Measurements from ENCODE around the gene LOXL4. TPM values are rescaled to one million over a fixed set of nuclear protein-coding genes. Genes with fewer than 3 reads are reported as not detected.

LOXL4 gene
- total and polyA plus RNA-seq, 5 donors from 2014 or later: 0.10 TPM; not detected in 4

- Mint-ChIP-seq H3K27me3 (no peaks in the 10 kb centered on the region), H3K9me3 (peaks cover 0 to 2% (median 0%) of the 10 kb centered on the region in 7 donors), H3K4me1 (peaks cover 0 to 8% (median under 1%) of the 10 kb centered on the region in 4 donors), H3K27ac (no peak overlapping the region), H3K4me3 (no peak overlapping the region), H3K36me3 (peaks cover 27% of the 10 kb centered on the region)
- no peaks in the 10 kb centered on the region for H3K4me1 ChIP-seq (ENCODE audit: control insufficient read depth, insufficient read depth, low read length, poor library complexity, severe bottlenecking)
- H3K27ac ChIP-seq (ENCODE audit: insufficient read depth, low read length, poor library complexity, severe bottlenecking): no peak overlapping the region
- H3K36me3 ChIP-seq (ENCODE audit: control insufficient read depth, insufficient read depth, low read length): peaks cover 6% of the 10 kb centered on the region
- H3K27me3 ChIP-seq (ENCODE audit: control insufficient read depth, insufficient read depth, low read length): no peaks in the 10 kb centered on the region
- H3K9me3 ChIP-seq (ENCODE audit: control insufficient read depth in 2 of 2, low read length in 2 of 2): no peaks in the 10 kb centered on the region
- no peak overlapping the region for H3K4me3 ChIP-seq (ENCODE audit: low read depth, low read length)
- no peak for DNase-seq
- ATAC-seq (ENCODE audit: low read depth in 2 of 2): no peak
Measured at GRCh38 chr10:98255146-98255877, 12.7 kb downstream of the LOXL4 start.

GRCh38 chr10:98254234-98254974, 13.6 kb downstream of the LOXL4 start:
- ATAC-seq (ENCODE audit: low read depth in 2 of 2): no peak
- Mint-ChIP-seq H3K36me3 (peaks cover 36% of the 10 kb centered on the region), H3K27me3 (no peaks in the 10 kb centered on the region), H3K4me1 (peaks cover 0 to 8% (median under 1%) of the 10 kb centered on the region in 4 donors), H3K4me3 (no peak overlapping the region), H3K9me3 (peaks cover 0 to 2% (median 0%) of the 10 kb centered on the region in 7 donors), H3K27ac (peak overlapping the region in 1 of 3 donors; percentile 51)
- no peaks in the 10 kb centered on the region for H3K27me3 ChIP-seq (ENCODE audit: control insufficient read depth, insufficient read depth, low read length)
- H3K4me1 ChIP-seq (ENCODE audit: control insufficient read depth, insufficient read depth, low read length, poor library complexity, severe bottlenecking): no peaks in the 10 kb centered on the region
- no peak overlapping the region for H3K4me3 ChIP-seq (ENCODE audit: low read depth, low read length)
- H3K9me3 ChIP-seq (ENCODE audit: control insufficient read depth in 2 of 2, low read length in 2 of 2): no peaks in the 10 kb centered on the region
- no peak overlapping the region for H3K27ac ChIP-seq (ENCODE audit: insufficient read depth, low read length, poor library complexity, severe bottlenecking)
- no peak for DNase-seq
- H3K36me3 ChIP-seq (ENCODE audit: control insufficient read depth, insufficient read depth, low read length): peaks cover 16% of the 10 kb centered on the region

GRCh38 chr10:98253499-98253898, 14.5 kb downstream of the LOXL4 start:
- no peak for DNase-seq
- H3K27me3 Mint-ChIP-seq: no peaks in the 10 kb centered on the region
- H3K9me3 Mint-ChIP-seq: peaks cover 0 to 2% (median 0%) of the 10 kb centered on the region in 7 donors
- no peak overlapping the region for H3K27ac Mint-ChIP-seq
- Histone ChIP-seq H3K36me3 (ENCODE audit: control insufficient read depth, insufficient read depth, low read length) (peaks cover 24% of the 10 kb centered on the region), H3K4me1 (ENCODE audit: control insufficient read depth, insufficient read depth, low read length, poor library complexity, severe bottlenecking) (no peaks in the 10 kb centered on the region), H3K9me3 (ENCODE audit: control insufficient read depth in 2 of 2, low read length in 2 of 2) (no peaks in the 10 kb centered on the region), H3K27me3 (ENCODE audit: control insufficient read depth, insufficient read depth, low read length) (no peaks in the 10 kb centered on the region), H3K4me3 (ENCODE audit: low read depth, low read length) (no peak overlapping the region), H3K27ac (ENCODE audit: insufficient read depth, low read length, poor library complexity, severe bottlenecking) (no peak overlapping the region)
- peaks cover 40% of the 10 kb centered on the region for H3K36me3 Mint-ChIP-seq
- no peak for ATAC-seq (ENCODE audit: low read depth in 2 of 2)
- H3K4me3 Mint-ChIP-seq: no peak overlapping the region
- peaks cover 0 to 8% (median under 1%) of the 10 kb centered on the region in 4 donors for H3K4me1 Mint-ChIP-seq

- H3K27ac ChIP-seq (ENCODE audit: insufficient read depth, low read length, poor library complexity, severe bottlenecking): no peak overlapping the region
- H3K36me3 ChIP-seq (ENCODE audit: control insufficient read depth, insufficient read depth, low read length): peaks cover 35% of the 10 kb centered on the region
- H3K36me3 Mint-ChIP-seq: peaks cover 47% of the 10 kb centered on the region
- H3K4me1 ChIP-seq (ENCODE audit: control insufficient read depth, insufficient read depth, low read length, poor library complexity, severe bottlenecking): no peaks in the 10 kb centered on the region
- H3K9me3 Mint-ChIP-seq: peaks cover 0 to 2% (median 0%) of the 10 kb centered on the region in 7 donors
- no peak overlapping the region for H3K27ac Mint-ChIP-seq
- H3K27me3 ChIP-seq (ENCODE audit: control insufficient read depth, insufficient read depth, low read length): no peaks in the 10 kb centered on the region
- no peak overlapping the region for H3K4me3 ChIP-seq (ENCODE audit: low read depth, low read length)
- H3K27me3 Mint-ChIP-seq: no peaks in the 10 kb centered on the region
- H3K9me3 ChIP-seq (ENCODE audit: control insufficient read depth in 2 of 2, low read length in 2 of 2): no peaks in the 10 kb centered on the region
- no peak for ATAC-seq (ENCODE audit: low read depth in 2 of 2)
- peaks cover 0 to 8% (median under 1%) of the 10 kb centered on the region in 4 donors for H3K4me1 Mint-ChIP-seq
- no peak overlapping the region for H3K4me3 Mint-ChIP-seq
- no peak for DNase-seq
Measured at GRCh38 chr10:98252464-98252863, 15.5 kb downstream of the LOXL4 start.

GRCh38 chr10:98251399-98251798, 16.6 kb downstream of the LOXL4 start:
- ATAC-seq (ENCODE audit: low read depth in 2 of 2) (no peak), DNase-seq (no peak)
- H3K4me3 Mint-ChIP-seq: no peak overlapping the region
- H3K4me1 ChIP-seq (ENCODE audit: control insufficient read depth, insufficient read depth, low read length, poor library complexity, severe bottlenecking): no peaks in the 10 kb centered on the region
- peaks cover 0 to 8% (median under 1%) of the 10 kb centered on the region in 4 donors for H3K4me1 Mint-ChIP-seq
- no peak overlapping the region for H3K4me3 ChIP-seq (ENCODE audit: low read depth, low read length)
- H3K27ac ChIP-seq (ENCODE audit: insufficient read depth, low read length, poor library complexity, severe bottlenecking): no peak overlapping the region
- H3K27ac Mint-ChIP-seq: peak overlapping the region in 1 of 3 donors; percentile 76
- peaks cover 45% of the 10 kb centered on the region for H3K36me3 ChIP-seq (ENCODE audit: control insufficient read depth, insufficient read depth, low read length)
- no peaks in the 10 kb centered on the region for H3K27me3 Mint-ChIP-seq
- H3K27me3 ChIP-seq (ENCODE audit: control insufficient read depth, insufficient read depth, low read length): no peaks in the 10 kb centered on the region
- peaks cover 48% of the 10 kb centered on the region for H3K36me3 Mint-ChIP-seq
- H3K9me3 Mint-ChIP-seq: peaks cover 0 to 2% (median 0%) of the 10 kb centered on the region in 7 donors
- no peaks in the 10 kb centered on the region for H3K9me3 ChIP-seq (ENCODE audit: control insufficient read depth in 2 of 2, low read length in 2 of 2)

- Mint-ChIP-seq H3K4me1 (peaks cover 0 to 1% (median 0%) of the 10 kb centered on the region in 4 donors), H3K27me3 (no peaks in the 10 kb centered on the region), H3K36me3 (peaks cover 48% of the 10 kb centered on the region), H3K4me3 (no peak overlapping the region), H3K9me3 (no peaks in the 10 kb centered on the region), H3K27ac (peak overlapping the region in 1 of 3 donors; percentile 49)
- H3K36me3 ChIP-seq (ENCODE audit: control insufficient read depth, insufficient read depth, low read length): peaks cover 64% of the 10 kb centered on the region
- no peak overlapping the region for H3K27ac ChIP-seq (ENCODE audit: insufficient read depth, low read length, poor library complexity, severe bottlenecking)
- no peaks in the 10 kb centered on the region for H3K4me1 ChIP-seq (ENCODE audit: control insufficient read depth, insufficient read depth, low read length, poor library complexity, severe bottlenecking)
- ATAC-seq (ENCODE audit: low read depth in 2 of 2): no peak
- no peak overlapping the region for H3K4me3 ChIP-seq (ENCODE audit: low read depth, low read length)
- H3K27me3 ChIP-seq (ENCODE audit: control insufficient read depth, insufficient read depth, low read length): no peaks in the 10 kb centered on the region
- no peaks in the 10 kb centered on the region for H3K9me3 ChIP-seq (ENCODE audit: control insufficient read depth in 2 of 2, low read length in 2 of 2)
- DNase-seq: no peak
Measured at GRCh38 chr10:98249134-98249533, 18.9 kb downstream of the LOXL4 start.

- Histone ChIP-seq H3K27ac (ENCODE audit: insufficient read depth, low read length, poor library complexity, severe bottlenecking) (no peak overlapping the region), H3K27me3 (ENCODE audit: control insufficient read depth, insufficient read depth, low read length) (no peaks in the 10 kb centered on the region), H3K4me1 (ENCODE audit: control insufficient read depth, insufficient read depth, low read length, poor library complexity, severe bottlenecking) (no peaks in the 10 kb centered on the region), H3K9me3 (ENCODE audit: control insufficient read depth in 2 of 2, low read length in 2 of 2) (no peaks in the 10 kb centered on the region), H3K4me3 (ENCODE audit: low read depth, low read length) (no peak overlapping the region), H3K36me3 (ENCODE audit: control insufficient read depth, insufficient read depth, low read length) (peaks cover 75% of the 10 kb centered on the region)
- no peak overlapping the region for H3K4me3 Mint-ChIP-seq
- no peaks in the 10 kb centered on the region for H3K9me3 Mint-ChIP-seq
- peaks cover 52% of the 10 kb centered on the region for H3K36me3 Mint-ChIP-seq
- no peaks in the 10 kb centered on the region for H3K4me1 Mint-ChIP-seq
- ATAC-seq (ENCODE audit: low read depth in 2 of 2) (no peak), DNase-seq (no peak)
- no peak overlapping the region for H3K27ac Mint-ChIP-seq
- no peaks in the 10 kb centered on the region for H3K27me3 Mint-ChIP-seq
Measured at GRCh38 chr10:98248018-98248417, 20.0 kb downstream of the LOXL4 start.
